ENCODE data around the gene PALMD.

The PALMD gene

GRCh38 chr1:99602404-99602969 is 43.4 kb upstream of the PALMD start:
- no peak for TF ChIP-seq CTCF (conservative IDR thresholded peaks at IDR 0.05; ENCODE audit: low read length)
- no peak for DNase-seq (ENCODE audit: low read depth)
- H3K4me3 ChIP-seq (ENCODE audit: low read length), result no peak overlapping the region

DNA sequence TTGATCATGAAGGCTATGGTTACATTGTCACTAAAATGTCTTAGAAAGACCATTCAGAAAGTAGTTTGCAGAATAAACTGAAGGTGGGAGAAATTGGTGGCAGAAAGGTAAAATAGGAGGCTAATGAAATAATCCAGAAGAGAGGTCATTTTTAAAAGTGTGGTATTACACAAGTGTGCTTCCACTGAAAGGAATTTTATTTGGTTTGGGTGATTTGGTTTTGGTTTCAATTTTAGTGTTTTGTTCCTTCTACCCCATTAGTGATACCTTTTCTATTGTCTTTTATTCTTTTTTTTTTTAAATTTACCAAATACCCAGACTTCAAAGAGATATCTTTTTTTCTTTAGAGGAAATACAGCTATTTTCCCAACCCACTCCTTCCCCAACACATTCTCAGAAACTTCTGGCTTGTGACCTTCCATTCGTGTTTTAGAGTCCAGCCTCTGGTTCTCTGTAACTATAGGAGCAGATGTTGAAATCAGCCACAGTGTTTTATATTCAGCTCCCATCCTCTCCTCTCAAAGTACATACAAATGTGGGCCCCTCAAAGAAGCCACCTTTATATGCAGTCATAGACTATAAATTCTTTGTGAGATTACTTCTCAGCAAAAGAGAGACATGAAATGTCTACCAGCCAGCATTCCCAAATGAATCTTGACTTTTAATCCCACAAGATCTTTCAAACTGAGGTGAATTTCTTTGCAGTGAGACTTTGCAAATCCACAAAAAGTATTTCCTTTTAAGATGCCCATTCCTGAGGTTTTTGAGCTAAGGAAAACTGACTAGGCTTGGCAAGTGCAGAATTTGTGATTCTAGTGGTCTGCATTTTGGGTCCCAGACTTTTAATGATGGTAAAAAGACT is 42.0 kb upstream of the PALMD start:
- no peak for TF ChIP-seq CTCF (conservative IDR thresholded peaks at IDR 0.05; ENCODE audit: low read length)
- H3K4me3 ChIP-seq (ENCODE audit: low read length), result peak overlapping the region; percentile 10
- peak; percentile 47 for DNase-seq (ENCODE audit: low read depth)

GRCh38 chr1:99606306-99606705 is 39.6 kb upstream of the PALMD start:
- DNase-seq (ENCODE audit: low read depth), result no peak
- TF ChIP-seq CTCF (conservative IDR thresholded peaks at IDR 0.05; ENCODE audit: low read length), result no peak
- no peak overlapping the region for H3K4me3 ChIP-seq (ENCODE audit: low read length)

DNA sequence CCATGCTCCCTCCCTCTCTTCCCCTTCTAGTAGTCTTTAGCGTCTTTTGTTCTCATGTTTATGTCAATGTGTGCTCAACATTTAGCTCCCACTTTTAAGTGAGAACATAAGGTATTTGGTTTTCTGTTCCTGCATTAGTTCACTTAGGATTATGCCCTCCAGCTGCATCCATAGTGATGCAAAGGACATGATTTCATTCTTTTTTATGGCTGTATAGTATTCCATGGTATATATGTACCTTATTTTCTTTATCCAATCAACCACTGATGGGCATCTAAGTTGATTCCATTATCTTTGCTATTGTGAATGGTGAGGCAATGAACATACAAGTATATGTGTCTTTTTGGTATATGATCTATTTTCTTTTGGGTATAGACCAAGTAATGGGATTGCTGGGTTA is 38.3 kb upstream of the PALMD start:
- no peak for TF ChIP-seq CTCF (conservative IDR thresholded peaks at IDR 0.05; ENCODE audit: low read length)
- no peak overlapping the region for H3K4me3 ChIP-seq (ENCODE audit: low read length)
- DNase-seq (ENCODE audit: low read depth), result no peak

- no peak overlapping the region for H3K4me3 ChIP-seq (ENCODE audit: low read length)
- TF ChIP-seq CTCF (conservative IDR thresholded peaks at IDR 0.05; ENCODE audit: low read length), result no peak
- no peak for DNase-seq (ENCODE audit: low read depth)
Measured at GRCh38 chr1:99608058-99608457, 37.9 kb upstream of the PALMD start.

GRCh38 chr1:99613716-99614115 is 32.2 kb upstream of the PALMD start:
- TF ChIP-seq CTCF (conservative IDR thresholded peaks at IDR 0.05; ENCODE audit: low read length), result no peak
- DNase-seq (ENCODE audit: low read depth), result no peak
- no peak overlapping the region for H3K4me3 ChIP-seq (ENCODE audit: low read length)

GRCh38 chr1:99614728-99615127 is 31.2 kb upstream of the PALMD start:
- no peak for DNase-seq (ENCODE audit: low read depth)
- H3K4me3 ChIP-seq (ENCODE audit: low read length), result no peak overlapping the region
- TF ChIP-seq CTCF (conservative IDR thresholded peaks at IDR 0.05; ENCODE audit: low read length), result no peak

Data from AG10803 (cell line).